HCT116 (cell line): ENCODE data around the gene PHACTR1.

Experiments
- CTCF ChIP-seq, 3 experiments: fragments of 200-600 bp in 1 of 3; sonication (generic) in 1 of 3; IDR thresholded peaks in 2 of 3; conservative IDR thresholded peaks in 1 of 3; 2 replicates each; pipeline ENCODE4 v1.5.1; 2012 to 2017; ENCODE audit warnings: low read depth in 2 of 3, low read length in 2 of 3, antibody characterized with exemption in 1 of 3, borderline replicate concordance in 1 of 3, control low read depth in 1 of 3, mild to moderate bottlenecking in 1 of 3, mixed read lengths in 1 of 3, mixed run types in 1 of 3, moderate library complexity in 1 of 3; ENCODE audit not compliant: insufficient read depth in 1 of 3
- ELF1 ChIP-seq: IDR thresholded peaks from 2 replicates; pipeline ENCODE4 v1.6.1; 2012; ENCODE audit warnings: low read depth, borderline replicate concordance
- EZH2 ChIP-seq: fragments of 200-600 bp; sonication (generic); IDR thresholded peaks from 2 replicates; pipeline ENCODE4 v1.6.1; 2017; ENCODE audit warnings: antibody characterized with exemption, mixed run types
- EZH2phosphoT487 ChIP-seq: fragments of 200-600 bp; IDR thresholded peaks from 2 replicates; pipeline ENCODE4 v1.6.1; 2018; ENCODE audit warnings: antibody characterized with exemption, borderline replicate concordance
- POLR2A ChIP-seq: IDR thresholded peaks from 2 replicates; pipeline ENCODE4 v1.7.0; 2011; ENCODE audit warnings: borderline replicate concordance; ENCODE audit not compliant: insufficient read depth, insufficient read length; ENCODE audit errors: extremely low read depth
- SP1 ChIP-seq: IDR thresholded peaks from 2 replicates; pipeline ENCODE4 v1.6.1; 2012; ENCODE audit warnings: low read depth
- YY1 ChIP-seq: IDR thresholded peaks from 2 replicates; pipeline ENCODE4 v1.6.1; 2011; ENCODE audit warnings: low read length, low read depth, moderate library complexity, mild to moderate bottlenecking; ENCODE audit not compliant: insufficient replicate concordance; ENCODE audit errors: extremely low read depth

- TF ChIP-seq POLR2A (no peak), CTCF (IDR thresholded peaks at IDR 0.05 in 2 of 3, conservative IDR thresholded peaks at IDR 0.05 in 1 of 3; ENCODE audit: borderline replicate concordance in 1 of 3, insufficient read depth in 1 of 3, low read depth in 2 of 3, low read length in 2 of 3) (no peak), EZH2phosphoT487 (no peak), EZH2 (no peak), YY1 (no peak), SP1 (no peak), ELF1 (no peak)
Observed at GRCh38 chr6:13101985-13102384, 385.4 kb downstream of the PHACTR1 start.
